ENCODE data around the gene DDX56. TPM values are rescaled to one million over a fixed set of nuclear protein-coding genes. Genes with fewer than 3 reads are reported as not detected.

Gene DDX56
- total RNA-seq, 1 experiment from 2014 or later: 119 TPM

DNA sequence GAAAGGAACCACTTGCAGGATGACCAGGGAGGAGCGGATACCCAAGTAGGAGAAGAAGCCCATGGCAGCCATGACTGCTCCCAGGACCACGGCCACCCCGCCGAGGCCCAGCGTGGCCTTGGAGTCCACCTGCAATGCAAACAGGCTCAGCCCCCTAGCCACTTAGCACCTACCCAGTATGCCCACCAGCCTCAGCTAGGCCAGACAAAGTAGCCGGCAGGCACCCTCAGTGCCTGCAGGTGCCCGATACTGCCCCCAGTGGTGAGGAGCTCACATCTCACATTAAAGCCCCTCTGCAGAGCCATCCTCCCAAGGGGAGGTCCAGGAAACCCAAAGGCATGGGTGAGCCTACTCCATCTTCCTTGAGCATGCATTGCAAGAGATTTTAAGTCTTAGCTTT lies 39.2 kb downstream of the DDX56 start:
- Histone ChIP-seq H2AFZ (ENCODE audit: low read length) (no peak overlapping the region), H3K79me2 (ENCODE audit: low read length) (no peaks in the 10 kb centered on the region), H3K4me3 (ENCODE audit: low read length) (no peak overlapping the region), H3K27me3 (ENCODE audit: low read length) (no peaks in the 10 kb centered on the region), H4K20me1 (ENCODE audit: low read length) (no peaks in the 10 kb centered on the region), H3F3A (ENCODE audit: low read length, unreplicated experiment) (no peaks in the 10 kb centered on the region), H3K27ac (ENCODE audit: low read length) (no peak overlapping the region), H3K36me3 (ENCODE audit: low read depth, low read length) (no peaks in the 10 kb centered on the region), H3K9ac (ENCODE audit: low read length) (no peak overlapping the region), H3K4me2 (ENCODE audit: low read length) (no peak overlapping the region), H3K9me3 (ENCODE audit: low read length) (no peaks in the 10 kb centered on the region), H3K4me1 (ENCODE audit: insufficient read depth, low read length) (no peaks in the 10 kb centered on the region), H3K9me2 (replicated peaks; ENCODE audit: low read length) (no peaks in the 10 kb centered on the region)
- ChIA-PET POLR2A (ENCODE audit: unreplicated experiment) (no interaction called here), CTCF (no interaction called here)
- no TSS peak for BruUV-seq (replicated peaks)
- ATAC-seq: peak; percentile 65; the same call in 1 of the 2 replicates
- intact Hi-C loops (cut with micrococcal nuclease): no loop called here
- DNase-seq: peak; percentile 47
- TF ChIP-seq, protein P1, sequence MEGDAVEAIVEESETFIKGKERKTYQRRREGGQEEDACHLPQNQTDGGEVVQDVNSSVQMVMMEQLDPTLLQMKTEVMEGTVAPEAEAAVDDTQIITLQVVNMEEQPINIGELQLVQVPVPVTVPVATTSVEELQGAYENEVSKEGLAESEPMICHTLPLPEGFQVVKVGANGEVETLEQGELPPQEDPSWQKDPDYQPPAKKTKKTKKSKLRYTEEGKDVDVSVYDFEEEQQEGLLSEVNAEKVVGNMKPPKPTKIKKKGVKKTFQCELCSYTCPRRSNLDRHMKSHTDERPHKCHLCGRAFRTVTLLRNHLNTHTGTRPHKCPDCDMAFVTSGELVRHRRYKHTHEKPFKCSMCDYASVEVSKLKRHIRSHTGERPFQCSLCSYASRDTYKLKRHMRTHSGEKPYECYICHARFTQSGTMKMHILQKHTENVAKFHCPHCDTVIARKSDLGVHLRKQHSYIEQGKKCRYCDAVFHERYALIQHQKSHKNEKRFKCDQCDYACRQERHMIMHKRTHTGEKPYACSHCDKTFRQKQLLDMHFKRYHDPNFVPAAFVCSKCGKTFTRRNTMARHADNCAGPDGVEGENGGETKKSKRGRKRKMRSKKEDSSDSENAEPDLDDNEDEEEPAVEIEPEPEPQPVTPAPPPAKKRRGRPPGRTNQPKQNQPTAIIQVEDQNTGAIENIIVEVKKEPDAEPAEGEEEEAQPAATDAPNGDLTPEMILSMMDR (conservative IDR thresholded peaks at IDR 0.05; ENCODE audit: low read depth, low read length): peak; percentile 70
- no peak for TF ChIP-seq EZH2phosphoT487 (IDR thresholded peaks at IDR 0.05; ENCODE audit: borderline replicate concordance, low read length)

DNA sequence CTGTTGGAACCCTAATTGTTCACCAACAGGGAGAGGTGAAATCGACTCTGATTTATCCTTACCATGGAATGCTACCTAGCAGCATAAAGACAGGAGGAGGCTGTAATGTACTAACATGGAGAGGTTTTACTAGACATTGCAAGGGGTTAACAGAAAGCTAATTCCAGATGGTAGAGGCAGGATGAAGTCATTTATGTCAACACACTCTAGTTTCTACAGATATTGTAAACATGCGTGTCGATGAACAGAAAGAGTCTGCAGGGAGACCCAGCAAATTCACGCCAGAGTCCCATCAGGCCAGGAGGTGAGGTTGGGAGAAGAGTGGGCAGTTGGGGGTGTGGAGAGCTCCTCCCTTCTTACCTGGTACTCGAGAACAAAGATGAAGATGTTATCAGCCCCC lies 39.6 kb downstream of the DDX56 start:
- no peaks in the 10 kb centered on the region for H3K36me3 ChIP-seq (ENCODE audit: low read depth, low read length)
- no peak for ATAC-seq
- H3K4me1 ChIP-seq (ENCODE audit: insufficient read depth, low read length): no peaks in the 10 kb centered on the region
- no peak overlapping the region for H3K9ac ChIP-seq (ENCODE audit: low read length)
- no TSS peak for BruUV-seq (replicated peaks)
- H3K4me2 ChIP-seq (ENCODE audit: low read length): no peak overlapping the region
- H3K79me2 ChIP-seq (ENCODE audit: low read length): no peaks in the 10 kb centered on the region
- no peaks in the 10 kb centered on the region for H3F3A ChIP-seq (ENCODE audit: low read length, unreplicated experiment)
- ChIA-PET POLR2A (ENCODE audit: unreplicated experiment) (no interaction called here), CTCF (no interaction called here)
- no peak overlapping the region for H2AFZ ChIP-seq (ENCODE audit: low read length)
- no peak overlapping the region for H3K27ac ChIP-seq (ENCODE audit: low read length)
- H3K4me3 ChIP-seq (ENCODE audit: low read length): no peak overlapping the region
- H3K27me3 ChIP-seq (ENCODE audit: low read length): no peaks in the 10 kb centered on the region
- H3K9me2 ChIP-seq (replicated peaks; ENCODE audit: low read length): no peaks in the 10 kb centered on the region
- H4K20me1 ChIP-seq (ENCODE audit: low read length): no peaks in the 10 kb centered on the region
- TF ChIP-seq EZH2phosphoT487 (IDR thresholded peaks at IDR 0.05; ENCODE audit: borderline replicate concordance, low read length): no peak
- no peak for TF ChIP-seq EZH2 (IDR thresholded peaks at IDR 0.05; ENCODE audit: low read length, unreplicated experiment)
- TF ChIP-seq, protein P1 (conservative IDR thresholded peaks at IDR 0.05; ENCODE audit: low read depth, low read length): no peak
- intact Hi-C loops (cut with micrococcal nuclease): no loop called here
- no peak for DNase-seq
- H3K9me3 ChIP-seq (ENCODE audit: low read length): no peaks in the 10 kb centered on the region

DNA sequence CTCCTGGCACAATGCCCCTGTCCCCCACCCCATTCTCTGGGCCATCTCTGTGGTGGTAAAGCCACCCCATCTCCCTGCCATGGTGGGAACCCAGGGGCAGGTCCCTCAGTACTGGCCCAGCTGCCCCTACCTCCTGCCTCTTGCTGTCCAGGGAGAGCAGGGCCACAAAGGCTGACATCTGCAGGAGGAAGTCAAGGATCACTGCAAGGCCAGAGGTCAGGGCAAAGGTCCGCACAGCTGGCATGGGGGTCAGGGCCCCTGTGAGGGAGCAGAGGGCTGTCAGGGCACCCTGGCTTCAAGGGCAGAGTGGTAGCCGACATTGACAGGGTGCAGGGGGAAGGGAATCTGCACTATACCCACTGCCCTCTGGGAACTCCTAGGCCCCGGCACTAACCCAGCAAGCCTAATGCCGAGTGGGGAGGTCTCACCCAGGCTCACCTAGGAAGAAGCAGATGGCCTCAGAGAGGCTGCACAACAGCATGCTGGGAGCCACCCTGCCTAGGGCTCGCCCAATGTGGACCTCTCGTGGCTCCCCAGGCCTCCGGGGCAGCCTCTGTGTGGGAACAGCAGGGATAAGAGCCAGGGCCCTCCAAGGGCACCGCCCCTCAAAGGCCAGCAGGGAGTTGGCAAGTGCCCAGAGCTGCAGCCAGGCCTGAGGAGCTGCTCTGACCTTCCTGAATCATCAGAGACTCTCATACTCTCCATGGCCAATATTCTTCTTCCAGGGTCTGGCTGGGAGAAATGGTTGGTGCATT lies 40.2 kb downstream of the DDX56 start:
- H3F3A ChIP-seq (ENCODE audit: low read length, unreplicated experiment): no peaks in the 10 kb centered on the region
- no peak for TF ChIP-seq EZH2 (IDR thresholded peaks at IDR 0.05; ENCODE audit: low read length, unreplicated experiment)
- no peak for TF ChIP-seq EZH2phosphoT487 (IDR thresholded peaks at IDR 0.05; ENCODE audit: borderline replicate concordance, low read length)
- H4K20me1 ChIP-seq (ENCODE audit: low read length): no peaks in the 10 kb centered on the region
- H3K27me3 ChIP-seq (ENCODE audit: low read length): no peaks in the 10 kb centered on the region
- no peak overlapping the region for H3K4me2 ChIP-seq (ENCODE audit: low read length)
- CTCF ChIA-PET: no interaction called here
- no peak overlapping the region for H3K27ac ChIP-seq (ENCODE audit: low read length)
- no peak overlapping the region for H3K9ac ChIP-seq (ENCODE audit: low read length)
- BruUV-seq (replicated peaks): no TSS peak
- H3K36me3 ChIP-seq (ENCODE audit: low read depth, low read length): no peaks in the 10 kb centered on the region
- intact Hi-C loops (cut with micrococcal nuclease): no loop called here
- no peaks in the 10 kb centered on the region for H3K79me2 ChIP-seq (ENCODE audit: low read length)
- no peaks in the 10 kb centered on the region for H3K9me3 ChIP-seq (ENCODE audit: low read length)
- no peak for ATAC-seq
- H3K4me1 ChIP-seq (ENCODE audit: insufficient read depth, low read length): no peaks in the 10 kb centered on the region
- DNase-seq: no peak
- no peak overlapping the region for H3K4me3 ChIP-seq (ENCODE audit: low read length)
- H2AFZ ChIP-seq (ENCODE audit: low read length): no peak overlapping the region
- POLR2A ChIA-PET (ENCODE audit: unreplicated experiment): no interaction called here
- H3K9me2 ChIP-seq (replicated peaks; ENCODE audit: low read length): no peaks in the 10 kb centered on the region
